Jurkat, Clone E6-1 (cell line): ENCODE results near the gene IFT88. TPM values are rescaled to one million over a fixed set of nuclear protein-coding genes. Genes with fewer than 3 reads are reported as not detected.

Experiments used
- DNase-seq: peaks from one replicate; pipeline ENCODE4 v3.0.0-alpha.2; 2011; ENCODE audit warnings: low read depth, low spot score
- H3K4me3 ChIP-seq: 2 replicates; pipeline ENCODE4 v1.5.1; 2011; ENCODE audit warnings: mild to moderate bottlenecking, low read length, control low read depth, moderate library complexity
- polyA plus RNA-seq: library from polyadenylated mRNA; unstranded; fragments of >200 nt; gene quantifications from one replicate; pipeline ENCODE4 v1.2.1, GENCODE V29; 2012; ENCODE audit warnings: missing spikeins; ENCODE audit not compliant: insufficient read length, insufficient read depth

The IFT88 gene, protein sequence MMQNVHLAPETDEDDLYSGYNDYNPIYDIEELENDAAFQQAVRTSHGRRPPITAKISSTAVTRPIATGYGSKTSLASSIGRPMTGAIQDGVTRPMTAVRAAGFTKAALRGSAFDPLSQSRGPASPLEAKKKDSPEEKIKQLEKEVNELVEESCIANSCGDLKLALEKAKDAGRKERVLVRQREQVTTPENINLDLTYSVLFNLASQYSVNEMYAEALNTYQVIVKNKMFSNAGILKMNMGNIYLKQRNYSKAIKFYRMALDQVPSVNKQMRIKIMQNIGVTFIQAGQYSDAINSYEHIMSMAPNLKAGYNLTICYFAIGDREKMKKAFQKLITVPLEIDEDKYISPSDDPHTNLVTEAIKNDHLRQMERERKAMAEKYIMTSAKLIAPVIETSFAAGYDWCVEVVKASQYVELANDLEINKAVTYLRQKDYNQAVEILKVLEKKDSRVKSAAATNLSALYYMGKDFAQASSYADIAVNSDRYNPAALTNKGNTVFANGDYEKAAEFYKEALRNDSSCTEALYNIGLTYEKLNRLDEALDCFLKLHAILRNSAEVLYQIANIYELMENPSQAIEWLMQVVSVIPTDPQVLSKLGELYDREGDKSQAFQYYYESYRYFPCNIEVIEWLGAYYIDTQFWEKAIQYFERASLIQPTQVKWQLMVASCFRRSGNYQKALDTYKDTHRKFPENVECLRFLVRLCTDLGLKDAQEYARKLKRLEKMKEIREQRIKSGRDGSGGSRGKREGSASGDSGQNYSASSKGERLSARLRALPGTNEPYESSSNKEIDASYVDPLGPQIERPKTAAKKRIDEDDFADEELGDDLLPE
- 10.7 TPM for polyA plus RNA-seq

DNA sequence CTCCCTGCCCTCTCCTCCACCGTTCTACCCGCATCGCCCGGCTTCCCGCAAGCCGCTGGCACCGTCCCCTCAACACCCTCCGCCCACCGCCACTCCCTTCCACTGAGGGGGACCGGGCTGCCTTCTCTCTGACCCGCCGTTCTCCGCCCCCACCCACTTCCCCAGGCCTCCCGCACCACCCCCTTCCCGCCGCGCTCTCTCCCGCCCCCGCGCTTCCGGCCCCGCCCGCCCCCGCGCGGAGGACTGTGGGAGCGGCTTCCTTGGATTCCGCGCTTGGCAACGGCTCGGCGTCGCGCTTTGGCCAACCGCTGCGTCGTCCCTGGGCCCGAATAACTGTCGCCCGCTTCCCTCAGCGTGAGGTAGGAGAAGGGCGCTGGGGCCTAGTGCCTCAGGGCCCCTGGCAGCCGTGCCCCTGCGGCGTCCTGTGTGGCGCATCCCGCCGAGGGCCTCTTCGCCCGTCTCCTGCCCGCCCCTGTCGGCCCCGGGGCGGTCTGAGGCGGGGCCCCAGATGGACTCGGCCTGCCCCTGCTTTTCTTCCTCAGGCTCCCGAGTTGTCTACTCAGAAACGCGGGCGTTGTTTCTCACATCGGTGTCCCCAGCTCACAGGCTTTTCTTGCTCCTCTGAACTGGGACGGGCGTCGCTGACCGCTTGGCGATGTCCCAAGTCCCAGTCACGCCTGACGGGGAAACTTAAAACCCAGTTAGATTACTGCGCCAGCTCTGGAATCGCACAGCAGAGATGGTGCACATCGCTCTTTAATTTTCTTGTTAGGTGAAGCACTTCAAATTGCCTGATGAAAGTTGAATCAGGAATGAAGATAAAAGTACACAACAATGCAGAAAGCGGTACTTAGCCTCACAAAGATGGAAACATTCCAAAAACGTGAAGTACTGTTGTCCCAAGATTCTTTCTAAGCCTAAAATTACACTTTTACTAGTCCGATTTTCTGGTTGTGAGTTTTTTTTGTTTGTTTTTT, at the start of gene IFT88:
Gene IFT88, plus strand, starts transcription at position 260 of the 977 bp plus-strand sequence. CDS start 7,229 bp downstream, outside the sequence.
- peak within 1 kb of the TSS; percentile 83 for H3K4me3 ChIP-seq
- DNase-seq, result peak; percentile 74

DNA sequence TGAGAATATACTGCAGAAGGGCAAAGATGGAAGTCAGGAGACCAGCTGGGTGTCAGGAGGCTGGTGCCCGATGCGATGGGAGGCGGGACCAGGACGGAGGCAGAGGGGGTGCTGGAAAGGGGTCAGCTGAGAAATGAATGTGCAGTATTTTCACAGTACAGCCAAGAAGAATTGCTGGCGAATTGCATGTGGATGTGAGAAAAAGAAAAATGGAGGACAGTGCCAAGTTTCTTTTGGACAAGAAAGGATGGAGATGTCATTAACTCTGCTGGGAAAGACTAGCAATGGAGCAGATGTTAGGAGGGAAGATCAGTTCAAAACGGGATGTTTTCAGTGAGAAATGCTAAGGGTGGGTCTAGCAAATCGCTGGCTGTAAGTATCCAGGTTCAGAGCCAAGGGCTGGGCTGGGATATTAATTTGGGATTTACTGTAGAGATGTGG, 48.3 kb upstream of the IFT88 start:
- H3K4me3 ChIP-seq, result no peak overlapping the region
- DNase-seq, result no peak

DNA sequence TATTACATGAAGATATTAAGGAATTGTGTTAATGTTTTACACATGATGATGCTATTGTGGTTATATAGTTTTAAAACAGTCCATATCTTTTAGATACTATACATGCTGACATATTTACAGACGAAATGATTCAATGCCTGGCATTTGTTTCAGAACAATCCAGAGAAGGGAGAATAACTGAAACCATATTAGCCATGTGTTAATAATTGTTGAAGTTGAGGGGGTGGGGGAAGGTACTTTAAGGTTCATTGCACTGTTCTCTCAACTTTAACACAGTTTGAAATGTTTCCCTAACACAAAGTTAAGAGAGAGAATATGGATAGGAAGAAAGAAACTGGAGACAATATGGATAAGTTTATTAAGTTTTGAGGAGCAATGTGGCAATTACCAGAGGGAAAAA, 47.1 kb upstream of the IFT88 start:
- H3K4me3 ChIP-seq, result no peak overlapping the region
- DNase-seq, result no peak

DNA sequence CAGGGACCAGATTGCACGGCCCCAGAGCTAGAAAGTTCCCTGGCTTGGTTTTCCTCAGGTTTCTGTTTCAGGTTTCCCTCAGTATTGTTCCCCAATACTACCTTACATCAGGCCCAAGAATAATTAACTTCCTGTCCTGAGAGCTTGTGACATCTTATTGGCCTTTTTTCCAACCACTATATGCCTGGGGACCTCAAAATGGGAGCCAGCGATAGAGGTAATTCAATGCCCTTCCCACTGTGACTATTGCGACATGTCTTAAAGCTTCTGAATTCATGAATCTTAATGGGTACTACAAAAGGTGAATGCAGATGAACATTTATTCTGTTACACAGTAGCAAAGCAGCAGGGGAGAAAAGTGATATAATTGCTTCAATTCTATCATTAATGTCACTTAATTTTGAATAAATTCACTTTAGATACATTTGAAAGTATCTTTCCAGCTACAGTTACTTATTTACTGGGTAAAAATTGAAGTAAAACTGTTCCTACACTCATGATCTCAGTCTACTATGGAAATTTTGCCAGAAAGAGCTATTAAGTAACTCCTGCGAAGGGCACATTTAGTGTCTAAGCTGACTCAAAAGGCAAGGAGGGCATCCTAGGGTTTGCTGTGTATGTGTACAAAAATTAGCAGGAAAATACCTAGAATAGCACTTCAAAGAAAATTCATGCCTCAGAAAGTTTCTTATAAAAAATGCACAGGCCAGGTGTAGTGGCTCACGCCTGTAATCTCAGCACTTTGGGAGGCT, 45.4 kb upstream of the IFT88 start:
- H3K4me3 ChIP-seq, result no peak overlapping the region
- DNase-seq, result no peak

DNA sequence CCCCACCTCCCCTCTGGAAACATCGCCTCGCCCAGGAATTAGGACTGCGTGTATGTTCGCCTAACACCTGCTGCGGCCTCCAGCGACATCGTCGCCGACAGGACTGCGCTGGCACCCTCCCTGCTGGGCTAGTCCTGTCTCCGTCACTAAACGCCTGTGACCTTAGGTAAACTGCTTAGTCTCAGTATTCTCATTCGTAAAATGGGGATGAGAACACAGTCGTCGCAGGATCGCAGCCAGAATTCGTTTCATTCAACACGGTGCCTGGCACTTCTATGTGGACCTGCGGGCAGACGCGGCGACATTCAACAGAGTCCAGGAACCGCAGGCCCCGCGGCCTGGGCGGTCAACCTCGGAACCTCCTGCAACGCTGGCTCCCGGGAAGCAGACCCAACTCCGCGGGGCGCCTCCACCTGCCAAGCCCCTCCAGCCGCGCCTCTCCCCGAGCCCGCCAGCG, 41.8 kb upstream of the IFT88 start:
- no peak for DNase-seq
- H3K4me3 ChIP-seq, result peak overlapping the region; percentile 81

DNA sequence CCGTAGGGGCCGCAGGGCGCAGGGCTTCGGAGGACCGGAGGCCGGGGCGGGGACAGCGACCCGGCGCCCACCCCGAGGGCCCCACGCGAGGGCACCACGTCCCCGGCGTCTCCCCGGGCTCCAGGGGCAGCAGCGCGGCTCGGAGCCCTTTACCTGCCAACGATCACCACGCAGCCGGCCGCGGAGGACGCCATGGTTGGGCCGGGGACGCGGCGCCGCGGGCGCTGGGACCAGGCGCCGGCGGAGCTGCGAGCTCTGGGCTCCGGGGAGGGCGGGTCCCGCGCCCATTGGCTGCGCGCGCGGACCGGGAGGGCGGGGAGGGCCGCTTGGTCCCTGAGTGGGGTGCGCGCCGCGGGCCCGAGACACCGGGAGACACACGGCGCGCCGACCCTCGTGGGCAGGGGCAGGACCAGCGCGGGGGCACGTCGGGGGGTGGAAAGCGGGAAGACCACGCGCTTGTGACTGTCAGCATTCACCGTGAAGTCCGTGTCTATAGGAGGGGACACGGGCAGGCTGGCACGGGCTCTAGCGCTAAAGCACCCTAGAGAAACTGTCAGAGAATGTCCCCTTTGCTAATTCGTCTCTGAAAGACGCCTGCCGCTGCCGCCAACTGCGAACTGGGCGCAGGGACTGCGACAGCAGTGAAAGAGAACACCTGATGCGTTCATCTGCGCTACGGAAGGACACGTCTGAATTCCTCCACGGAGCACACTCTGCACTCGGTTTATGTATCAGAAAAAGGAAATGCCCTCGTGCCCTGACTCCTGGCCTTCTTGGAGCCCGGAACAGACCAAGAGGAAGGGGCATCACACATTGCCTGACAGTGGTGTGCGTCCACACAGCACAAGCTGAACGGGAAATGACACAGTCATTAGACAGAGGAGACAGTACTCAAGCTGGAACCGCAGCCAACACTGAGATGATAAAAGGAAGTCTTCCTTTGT, 41.1 kb upstream of the IFT88 start, which contains the start of gene CRYL1:
Gene CRYL1, minus strand, starts transcription at position 257 of the 944 bp plus-strand sequence. Its CDS starts 63 bp downstream, at position 194.
- peak; percentile 51 for DNase-seq
- H3K4me3 ChIP-seq, result peak within 1 kb of the TSS; percentile 81

DNA sequence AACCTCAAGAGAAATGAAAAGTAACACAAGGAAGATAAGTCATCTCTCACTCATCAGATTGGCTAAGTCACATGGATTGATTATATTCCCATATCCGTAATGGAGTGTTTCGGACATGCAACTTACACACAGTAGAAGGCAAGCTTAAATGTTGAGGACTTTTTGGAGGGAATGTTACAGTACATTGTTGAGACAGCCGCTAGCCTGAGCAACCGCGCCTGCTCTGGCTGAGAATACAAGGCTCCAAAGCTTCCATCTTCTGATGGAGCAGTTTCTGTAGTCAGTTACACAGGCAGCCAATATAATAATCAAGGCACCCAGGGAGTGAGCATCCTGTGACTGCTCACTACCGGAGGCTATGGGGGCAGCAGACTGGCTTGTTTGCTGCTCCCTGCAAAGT, 40.3 kb upstream of the IFT88 start:
- peak overlapping the region; percentile 81 for H3K4me3 ChIP-seq
- DNase-seq, result no peak

DNA sequence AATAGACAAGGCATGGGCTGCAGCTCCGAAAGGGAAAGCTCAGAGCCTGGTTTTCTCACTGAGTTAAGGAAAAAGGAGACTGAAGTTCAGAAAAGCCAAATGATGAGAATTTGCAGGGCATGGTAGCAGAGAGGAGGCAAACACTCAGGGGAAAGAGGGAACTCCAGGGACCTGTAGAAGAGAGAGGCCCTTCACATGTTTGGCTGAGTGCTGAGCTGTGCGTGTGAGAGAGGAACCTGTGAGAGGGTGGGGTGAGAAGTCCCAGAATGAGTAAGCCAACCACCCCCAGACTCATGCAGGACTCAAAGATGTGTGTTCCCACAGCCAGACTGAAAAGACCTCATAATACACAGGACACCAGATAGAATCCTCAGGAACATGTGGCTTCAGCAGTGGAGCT, 38.5 kb upstream of the IFT88 start:
- no peak overlapping the region for H3K4me3 ChIP-seq

DNA sequence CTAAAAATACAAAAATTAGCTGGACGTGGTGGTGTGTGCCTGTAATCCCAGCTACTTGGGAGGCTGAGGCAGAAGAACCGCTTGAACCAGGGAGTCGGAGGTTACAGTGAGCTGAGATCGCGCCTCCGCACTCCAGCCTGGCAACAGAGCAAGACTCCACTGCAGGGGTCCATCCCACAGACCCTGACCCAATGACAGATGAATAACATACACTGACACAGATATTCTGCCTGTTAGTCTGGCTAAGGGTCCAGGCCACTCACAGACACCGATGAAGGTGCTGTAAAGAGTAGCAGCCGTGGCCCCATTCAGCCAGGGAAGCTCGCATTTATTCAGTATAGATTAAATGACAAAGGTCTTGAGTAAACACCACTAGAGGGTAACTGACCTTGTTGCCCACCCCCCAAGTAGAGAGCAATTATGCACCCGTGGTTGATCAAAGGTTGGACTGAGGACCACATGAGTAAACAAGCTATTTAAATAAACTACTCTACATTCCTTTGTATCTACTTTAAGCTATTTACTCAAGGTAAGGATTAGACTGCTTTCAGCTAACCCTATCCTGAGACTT, 32.8 kb upstream of the IFT88 start:
- no peak overlapping the region for H3K4me3 ChIP-seq
- no peak for DNase-seq

More for the DNA sequence above, 38.5 kb upstream of the IFT88 start:
- DNase-seq, result no peak

DNA sequence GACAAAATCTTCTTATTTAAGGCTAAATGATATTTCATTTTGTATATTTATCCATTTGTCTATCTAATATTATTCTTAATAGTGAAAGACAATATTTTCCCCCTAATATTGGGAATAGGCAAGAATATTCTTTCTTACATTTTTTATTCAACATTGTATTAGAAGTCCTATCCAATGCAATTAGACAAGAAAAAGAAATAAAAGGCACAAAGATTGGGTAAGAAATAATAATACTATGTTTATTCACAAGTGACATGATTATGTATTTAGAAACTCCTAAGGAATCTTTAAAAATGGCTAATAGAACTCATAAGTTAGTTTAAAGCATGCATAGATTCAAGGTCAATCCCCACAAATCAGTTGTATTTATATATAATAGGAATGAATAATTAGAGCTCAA, 30.0 kb upstream of the IFT88 start:
- no peak overlapping the region for H3K4me3 ChIP-seq
- DNase-seq, result no peak

DNA sequence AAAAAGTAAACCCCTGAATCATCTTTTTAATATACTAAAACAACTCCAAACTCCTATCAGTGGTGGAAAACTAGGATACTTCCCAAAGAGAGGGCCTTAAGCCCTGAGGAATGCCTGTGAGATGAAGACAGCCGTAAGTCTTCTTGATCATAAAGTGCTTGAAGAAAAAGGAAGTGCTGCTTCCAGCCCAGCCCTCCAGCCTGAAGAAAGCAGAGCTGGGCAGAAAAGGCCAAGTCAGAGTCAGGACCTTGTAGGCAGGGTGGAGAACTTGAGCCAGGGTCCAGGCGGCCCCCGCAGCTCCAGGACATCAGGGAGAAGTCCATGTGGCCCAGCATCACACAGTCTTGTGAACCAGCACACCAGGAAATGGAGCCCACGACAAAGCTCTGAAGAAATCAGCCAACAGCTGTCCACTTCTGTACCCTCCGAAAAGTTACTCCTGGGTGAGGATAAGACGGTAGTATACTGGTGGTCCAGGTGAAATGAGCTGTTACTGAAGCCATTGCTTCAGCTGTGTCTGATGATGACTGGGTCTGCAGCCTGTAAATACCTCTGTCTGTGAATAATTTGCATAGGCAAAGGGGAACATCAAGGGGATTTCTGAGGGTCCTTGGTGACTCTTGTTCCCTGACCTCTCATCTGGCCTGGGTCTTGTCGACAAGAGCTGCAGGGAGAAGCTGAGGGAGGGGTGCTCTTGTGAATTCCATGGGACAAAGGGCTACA, 22.6 kb upstream of the IFT88 start:
- H3K4me3 ChIP-seq, result no peak overlapping the region
- no peak for DNase-seq

DNA sequence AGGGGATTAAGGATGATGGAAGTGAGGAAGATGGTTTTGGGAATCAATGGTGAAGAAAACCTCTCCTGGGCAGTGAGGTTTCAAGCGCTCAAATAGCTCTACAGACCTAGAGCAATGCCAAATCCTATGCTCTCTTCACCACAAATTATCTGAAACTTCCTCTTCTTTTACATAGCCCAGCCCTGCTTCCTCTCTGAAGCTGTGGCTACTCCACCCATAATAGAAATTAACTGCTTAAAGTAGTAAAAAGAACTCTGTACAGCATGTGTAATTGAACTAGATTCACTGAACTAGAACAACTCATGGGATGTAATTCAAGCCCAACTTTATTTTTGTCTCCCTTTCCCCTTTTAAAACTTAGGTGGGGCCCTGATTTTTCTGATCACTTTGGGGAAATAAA, 20.4 kb upstream of the IFT88 start:
- no peak for DNase-seq
- no peak overlapping the region for H3K4me3 ChIP-seq

DNA sequence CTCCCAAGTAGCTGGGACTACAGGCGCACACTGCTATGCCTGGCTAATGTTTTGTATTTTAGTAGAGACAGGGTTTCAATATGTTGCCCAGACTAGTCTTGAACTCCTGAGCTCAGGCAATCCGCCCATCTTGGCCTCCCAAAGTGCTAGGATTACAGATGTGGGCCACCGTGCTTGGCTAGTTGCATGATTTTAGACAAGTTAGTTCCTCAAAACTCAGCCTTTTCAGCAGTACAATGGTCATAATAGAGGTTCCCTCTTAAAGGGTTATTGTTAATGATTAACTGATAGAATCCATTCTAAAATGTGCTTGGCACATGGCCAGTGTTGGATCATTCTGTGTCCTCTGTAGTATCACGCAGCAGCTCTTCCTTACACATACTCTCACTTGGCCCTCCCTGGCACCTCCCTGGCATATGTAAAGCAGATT, 19.5 kb upstream of the IFT88 start:
- no peak overlapping the region for H3K4me3 ChIP-seq
- DNase-seq, result no peak

DNA sequence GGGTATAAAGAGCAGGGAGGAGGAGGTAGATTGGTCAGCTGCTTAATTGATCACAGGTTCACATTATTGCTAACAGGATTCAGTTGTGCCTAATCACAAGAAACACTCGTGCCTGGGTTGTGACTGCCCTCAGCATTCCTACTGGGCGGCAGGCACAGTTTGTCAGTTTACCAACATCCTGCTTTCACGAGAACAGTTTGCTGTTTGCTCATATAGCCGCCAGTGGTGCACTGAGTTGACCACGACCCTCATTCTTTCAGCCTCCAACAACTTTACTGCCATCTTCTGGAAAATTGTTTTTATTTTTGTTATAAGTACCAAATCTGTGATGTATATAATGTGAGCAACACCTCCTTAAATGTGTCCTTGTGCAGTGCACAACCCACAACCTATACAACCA, 16.2 kb upstream of the IFT88 start:
- no peak overlapping the region for H3K4me3 ChIP-seq
- DNase-seq, result peak; percentile 10

DNA sequence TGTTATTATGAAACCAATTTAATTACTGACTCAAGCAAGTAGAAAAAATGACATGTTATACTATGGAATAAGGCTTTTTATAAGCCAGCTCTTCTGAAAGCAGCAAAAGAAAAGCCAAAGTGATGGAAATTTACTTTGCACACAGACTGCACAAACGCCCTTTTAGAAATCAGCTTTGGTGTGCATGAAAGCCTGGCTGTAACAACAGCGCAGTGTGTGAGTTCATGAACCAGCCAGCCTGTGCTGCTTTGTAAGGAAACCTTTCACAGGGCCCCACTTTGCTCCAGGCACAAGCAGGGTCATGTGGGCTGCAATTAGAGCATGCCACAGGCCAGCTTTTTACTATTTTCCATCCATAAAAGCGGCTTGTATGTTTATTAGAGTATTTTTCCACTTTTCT, 13.6 kb upstream of the IFT88 start:
- H3K4me3 ChIP-seq, result no peak overlapping the region
- no peak for DNase-seq

DNA sequence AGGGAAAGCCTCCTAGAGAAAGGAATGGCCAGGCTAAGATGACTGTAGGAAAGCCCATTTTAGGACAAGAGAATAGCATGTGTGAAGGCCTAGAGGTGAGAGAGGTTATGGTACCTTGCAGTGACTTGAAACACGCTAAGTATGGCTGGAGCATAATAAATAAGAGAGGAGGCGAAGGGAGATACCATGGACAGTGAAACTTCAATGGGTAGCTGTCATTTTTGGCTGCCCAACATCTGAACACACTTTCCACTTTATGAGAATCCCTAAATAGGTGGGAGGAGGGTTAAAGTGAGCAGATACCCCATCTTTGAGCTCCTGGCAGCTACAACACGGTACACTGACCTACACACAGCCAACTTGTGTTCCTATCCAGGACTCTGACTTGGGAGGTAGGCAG, 8.0 kb upstream of the IFT88 start:
- no peak for DNase-seq

More for the DNA sequence above, 8.0 kb upstream of the IFT88 start:
- H3K4me3 ChIP-seq, result no peak overlapping the region
